ENCODE data around the gene AVPR1B. TPM values are rescaled to one million over a fixed set of nuclear protein-coding genes. Genes with fewer than 3 reads are reported as not detected.

AVPR1B gene
- not detected in 2 replicates for total RNA-seq (2014; rRNA removed; shearing (Covaris generic))

GRCh38 chr1:206117151-206117948, at the start of gene AVPR1B:
Gene AVPR1B (minus strand): TSS chr1:206117388. CDS start chr1:206116890, 498 bp downstream.

Small RNA genes lying within 50 kb of the gene (small RNA-seq; reads per million reads assigned to genes)
- gene RF00271: not detected

Other genes starting within 250 kb of the AVPR1B start
- gene SLC26A9, start 173.9 kb downstream of the AVPR1B start, total RNA-seq (2014; rRNA removed; shearing (Covaris generic)): 0.16 TPM in 1 of 2 replicates, not detected in the other
- 4.6 and 4.7 TPM in 2 replicates for gene RAB7B, start 114.0 kb downstream of the AVPR1B start, total RNA-seq (2014; rRNA removed; shearing (Covaris generic))
- gene CTSE, start 93.5 kb downstream of the AVPR1B start, total RNA-seq (2014; rRNA removed; shearing (Covaris generic)): not detected in 2 replicates
- not detected in 2 replicates for gene RHEX, start 64.2 kb downstream of the AVPR1B start, total RNA-seq (2014; rRNA removed; shearing (Covaris generic))
- gene FAM72A, start 85.5 kb upstream of the AVPR1B start, total RNA-seq (2014; rRNA removed; shearing (Covaris generic)): 17.9 and 21.3 TPM in 2 replicates
- gene SRGAP2, start 86.2 kb upstream of the AVPR1B start, total RNA-seq (2014; rRNA removed; shearing (Covaris generic)): 137 and 145 TPM in 2 replicates

Data from A375 (cell line).